GM18508 (cell line): ENCODE results near the gene ZFPM1.
"Not testable (repeated sequence)": the region's sequence is repeated elsewhere in the genome, so short reads cannot be mapped to it uniquely, and the experiment has no call there.

ENCODE experiments used
- ATAC-seq: cut with Tn5 transposase; IDR thresholded peaks from one replicate; pipeline ENCODE4 v1.9.1; 2021; ENCODE audit warnings: moderate number of reproducible peaks; ENCODE audit not compliant: insufficient read depth, unreplicated experiment

ZFPM1 gene

DNA sequence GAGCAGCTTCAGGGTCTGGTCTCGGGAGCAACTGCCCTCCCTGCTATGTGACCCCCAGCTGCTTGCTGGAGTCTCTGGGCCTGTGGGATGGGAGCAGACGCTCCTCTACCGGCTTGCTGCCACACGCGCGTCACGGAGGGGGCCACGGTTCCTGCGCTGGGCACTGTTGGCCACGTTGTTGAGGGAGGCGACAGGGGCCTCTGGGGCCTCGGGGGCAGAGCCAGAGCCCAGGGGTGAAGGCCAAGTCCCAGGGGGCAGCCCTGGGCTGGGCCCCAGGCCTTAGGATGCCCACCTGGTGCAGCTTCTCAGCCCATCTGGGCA is 56.6 kb downstream of the ZFPM1 start:
- no peak for ATAC-seq

DNA sequence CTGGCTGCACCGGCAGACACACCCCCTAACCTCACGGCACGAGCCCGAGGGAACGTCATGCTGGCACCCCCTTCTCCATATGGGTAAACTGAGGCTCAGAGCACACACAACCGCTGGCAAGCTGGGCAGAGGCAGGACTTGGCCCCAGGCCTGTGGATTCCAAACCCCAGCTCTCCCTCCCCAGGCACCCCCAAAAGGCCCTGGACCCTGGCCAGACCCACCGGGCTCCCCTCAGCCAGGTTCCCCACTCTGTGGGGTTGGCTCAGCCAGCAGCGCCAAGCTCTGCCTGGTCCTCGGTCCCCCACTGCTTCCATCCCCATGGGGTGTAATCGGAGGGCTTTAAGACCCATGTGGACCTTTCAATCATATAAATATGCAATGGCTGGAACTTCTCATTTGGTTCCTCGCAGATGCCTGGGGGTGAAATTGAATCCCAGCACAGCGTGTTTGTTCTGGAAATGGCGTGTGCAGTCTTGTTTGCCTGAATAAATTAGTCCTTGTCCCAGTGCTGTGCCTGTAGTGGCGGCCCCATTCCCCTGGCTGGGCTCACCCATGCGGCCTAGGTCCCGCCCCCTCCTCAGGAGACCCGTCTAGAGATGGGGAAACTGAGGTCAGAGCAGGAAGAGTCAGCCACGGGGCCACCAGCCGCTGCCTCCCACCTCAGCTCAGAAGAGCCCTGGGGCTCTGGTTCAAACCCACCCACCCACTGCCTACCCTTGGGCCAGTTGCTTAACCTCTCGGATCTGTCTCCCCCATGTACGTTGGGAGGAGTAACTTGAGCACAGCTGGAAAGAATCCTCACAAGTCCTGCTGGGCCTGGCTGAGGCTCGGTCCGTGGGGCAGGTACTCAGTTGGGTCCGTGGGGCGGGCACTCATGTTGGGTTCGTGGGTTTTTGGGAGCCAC is 57.3 kb downstream of the ZFPM1 start:
- ATAC-seq, result no peak

DNA sequence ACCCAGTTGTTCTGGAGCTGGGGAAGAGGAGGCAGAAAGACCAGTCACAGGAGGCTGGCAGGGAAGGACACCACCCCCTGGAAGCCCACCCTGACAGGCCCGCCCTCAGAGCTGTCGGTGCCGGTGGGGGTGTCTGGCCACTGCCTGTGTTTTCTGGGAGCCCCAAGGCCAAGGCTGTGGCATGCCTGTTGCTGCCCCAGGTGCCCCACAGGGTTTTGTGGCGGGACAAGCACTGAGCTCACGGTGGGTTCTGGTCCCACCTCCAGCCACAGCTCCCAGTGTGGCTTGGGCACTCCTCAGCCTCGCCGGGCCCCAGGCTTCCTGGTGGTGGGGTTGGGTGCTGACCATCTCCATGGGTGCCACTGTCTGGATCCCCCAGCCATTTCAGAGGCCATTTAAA is 58.0 kb downstream of the ZFPM1 start:
- no peak for ATAC-seq

- no peak for ATAC-seq
Measured at GRCh38 chr16:88511906-88512305, 58.8 kb downstream of the ZFPM1 start.

DNA sequence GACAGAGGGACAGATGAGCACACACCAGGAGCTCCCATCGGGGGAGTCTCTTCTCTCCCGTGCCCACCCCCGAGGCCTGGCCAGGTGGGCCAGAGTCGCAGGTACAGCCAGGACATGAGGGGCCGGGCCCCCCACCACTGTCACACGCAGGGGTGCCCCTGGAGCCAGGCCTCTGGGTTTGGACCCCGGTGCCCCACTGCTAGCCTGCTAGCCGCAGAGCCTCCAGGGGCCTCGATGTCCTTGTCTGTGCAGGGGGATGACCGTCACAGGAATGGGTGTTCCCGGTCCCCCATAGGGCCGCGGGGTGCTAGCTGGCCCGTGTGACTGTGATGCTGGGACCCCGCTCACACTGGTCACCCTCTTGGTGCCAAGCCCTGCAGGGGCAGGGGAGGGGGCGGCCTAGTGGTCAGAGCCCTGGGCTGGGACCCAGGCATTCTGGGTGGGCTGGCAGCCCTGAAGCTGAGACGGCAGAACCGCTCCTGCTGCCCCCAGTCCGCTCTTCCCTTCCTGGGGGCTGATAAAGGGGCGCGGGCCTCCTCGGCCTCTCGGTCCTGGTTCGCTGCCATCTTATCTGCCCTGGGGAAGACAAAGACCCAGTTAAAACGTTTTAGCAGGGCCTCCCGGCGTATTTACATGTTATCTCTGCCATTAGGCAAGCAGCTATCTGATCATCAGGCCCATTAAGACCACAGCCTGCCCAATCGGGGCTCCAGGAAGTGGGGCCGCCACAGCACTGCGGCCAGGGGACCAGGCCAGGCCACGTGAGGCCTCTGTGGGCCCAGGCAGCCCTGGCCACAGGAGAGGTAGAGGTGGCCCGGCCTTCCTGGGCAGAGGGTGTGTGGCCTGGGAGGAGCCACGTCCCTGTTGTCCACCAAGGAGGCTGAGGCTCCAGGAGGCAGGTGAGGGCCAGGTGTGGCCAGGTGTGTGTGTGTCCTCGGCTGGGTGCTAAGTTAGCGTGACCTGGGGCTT is 59.9 kb downstream of the ZFPM1 start:
- no peak for ATAC-seq

- ATAC-seq, result no peak
Measured at GRCh38 chr16:88514070-88514469, 61.0 kb downstream of the ZFPM1 start.

DNA sequence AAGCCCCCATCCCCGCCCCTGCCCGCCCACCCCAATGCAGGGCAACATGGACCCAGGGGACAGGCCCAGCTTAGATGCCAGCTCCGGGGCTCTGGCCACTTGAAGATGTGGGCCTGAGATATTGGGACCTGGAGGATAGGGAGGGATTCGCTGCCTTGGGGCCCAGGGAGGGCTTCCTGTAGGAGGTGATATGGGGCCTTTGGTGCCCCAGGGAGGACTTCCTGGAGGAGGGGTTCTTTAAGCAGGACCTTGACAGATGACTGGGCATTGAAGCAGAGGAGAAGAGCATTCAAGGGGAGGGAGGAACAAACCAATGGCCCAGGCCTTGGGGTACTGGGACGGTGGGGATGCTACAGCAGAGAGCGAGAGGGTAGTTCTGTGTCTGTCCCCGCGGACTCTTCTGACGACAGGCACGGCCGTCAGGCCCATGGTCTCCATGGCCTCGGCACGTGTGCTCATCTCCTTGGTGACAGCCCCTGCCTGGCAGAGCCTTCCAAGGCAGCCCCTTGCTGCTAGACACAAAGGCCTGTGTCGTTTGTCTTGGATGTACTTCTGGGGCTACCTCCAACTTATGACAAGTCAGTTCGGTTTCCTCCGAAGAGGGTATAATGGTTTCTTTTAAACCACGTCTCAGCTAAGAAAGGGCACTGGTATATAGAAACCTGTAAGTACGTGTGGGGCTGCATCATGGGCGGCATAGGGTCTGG is 61.6 kb downstream of the ZFPM1 start:
- no peak for ATAC-seq

DNA sequence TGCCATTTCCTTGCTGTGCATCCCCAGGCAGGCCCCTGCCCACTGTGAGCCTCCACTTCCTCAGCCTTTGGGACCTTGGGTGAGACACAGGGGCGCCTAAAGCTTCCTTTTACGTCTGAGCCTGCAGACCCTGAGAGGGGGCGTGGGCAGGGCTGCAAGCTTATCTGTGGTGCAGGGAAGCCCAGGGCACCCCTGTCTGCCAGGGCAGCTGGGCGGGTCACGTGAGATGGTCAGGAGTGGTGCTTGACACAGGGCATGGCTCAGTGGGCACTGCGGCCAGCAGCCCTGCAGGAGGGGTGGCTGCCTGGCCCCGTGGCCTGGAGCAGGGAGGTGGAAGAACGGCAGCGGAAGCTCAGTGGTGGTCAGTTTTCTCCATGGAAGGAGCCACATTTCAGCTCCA is 62.3 kb downstream of the ZFPM1 start:
- ATAC-seq, result no peak

DNA sequence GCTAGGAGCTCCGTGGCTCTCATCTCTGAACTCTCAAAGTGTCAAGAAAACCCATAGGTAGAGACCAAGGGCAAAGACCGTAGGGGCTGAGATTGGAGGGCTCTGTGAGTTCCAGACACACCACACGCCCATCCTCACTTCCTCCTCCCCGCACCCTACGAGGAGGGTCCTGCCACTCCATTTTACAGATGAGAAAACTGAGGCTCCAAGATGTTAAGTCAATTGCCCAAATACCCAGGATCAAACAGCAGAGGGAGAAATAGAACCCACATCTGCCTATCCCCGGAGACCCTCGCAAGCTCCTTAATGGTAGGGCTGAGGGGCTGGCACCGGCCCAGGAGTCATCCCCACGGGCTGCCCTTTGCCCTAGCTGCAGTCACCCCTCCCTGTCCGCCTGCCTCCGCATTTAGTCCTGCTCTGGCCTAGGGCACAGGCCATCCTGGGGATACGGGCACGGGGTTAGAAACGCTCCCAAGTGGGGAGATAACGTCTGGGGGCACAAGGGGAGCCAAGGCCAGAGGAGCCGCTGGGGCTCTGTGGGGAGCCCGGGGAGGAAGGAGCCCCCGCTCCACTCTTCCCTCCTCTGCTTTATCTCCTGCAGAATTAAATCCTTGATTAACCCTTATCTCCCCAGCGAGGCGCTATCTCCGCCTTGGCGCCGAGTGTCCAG is 63.0 kb downstream of the ZFPM1 start:
- no peak for ATAC-seq

- ATAC-seq, result no peak
Measured at GRCh38 chr16:88516601-88517061, 63.6 kb downstream of the ZFPM1 start.

DNA sequence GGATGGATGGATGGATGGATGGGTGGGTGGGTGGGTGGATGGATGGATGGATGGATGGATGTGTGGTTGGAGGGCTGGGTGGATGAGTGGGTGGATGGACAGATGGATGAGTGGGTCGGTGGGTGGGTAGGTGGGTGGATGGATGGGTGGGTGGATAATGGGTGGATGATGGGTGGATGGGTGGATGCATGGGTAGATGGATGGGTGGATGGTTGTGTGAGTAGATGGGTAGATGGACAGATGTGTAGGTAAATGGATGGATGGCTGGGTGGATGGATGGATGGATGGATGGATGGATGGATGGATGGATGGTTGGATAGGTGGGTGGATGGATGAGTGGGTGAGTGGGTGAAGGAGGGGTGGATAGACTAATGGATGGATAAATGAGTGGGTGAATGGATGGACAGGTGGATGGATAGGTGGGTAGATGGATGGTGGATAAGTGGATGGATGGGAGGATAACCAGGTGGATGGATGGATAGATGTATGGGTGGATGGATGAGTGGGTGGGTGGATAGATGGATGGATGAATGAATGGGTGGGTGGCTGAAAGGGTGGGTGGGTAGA is 64.2 kb downstream of the ZFPM1 start:
- not testable (repeated sequence) for ATAC-seq

DNA sequence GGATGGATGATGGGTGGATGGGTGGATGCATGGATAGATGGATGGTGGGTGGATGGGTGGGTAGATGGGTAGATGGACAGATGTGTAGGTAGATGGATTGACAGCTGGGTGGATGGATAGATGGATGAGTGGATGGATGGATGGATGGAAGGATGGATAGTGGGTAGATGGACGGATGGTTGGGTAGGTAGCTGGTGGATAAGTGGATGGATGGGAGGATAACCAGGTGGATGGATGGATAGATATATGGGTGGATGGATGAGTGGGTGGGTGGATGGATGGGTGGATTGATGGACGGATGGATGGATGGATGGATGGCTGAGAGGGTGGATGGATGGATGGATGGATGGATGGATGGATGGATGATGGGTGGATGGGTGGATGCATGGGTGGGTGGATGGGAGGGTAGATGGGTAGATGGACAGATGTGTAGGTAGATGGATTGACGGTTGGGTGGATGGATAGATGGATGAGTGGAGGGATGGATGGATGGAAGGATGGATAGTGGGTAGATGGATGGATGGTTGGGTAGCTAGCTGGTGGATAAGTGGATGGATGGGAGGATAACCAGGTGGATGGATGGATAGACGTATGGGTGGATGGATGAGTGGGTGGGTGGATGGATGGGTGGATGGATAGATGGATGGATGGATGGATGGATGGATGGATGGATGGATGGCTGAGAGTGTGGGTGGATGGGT is 65.5 kb downstream of the ZFPM1 start:
- not testable (repeated sequence) for ATAC-seq

GRCh38 chr16:88519240-88519639 is 66.2 kb downstream of the ZFPM1 start:
- ATAC-seq, result no peak

GRCh38 chr16:88519938-88520653 is 67.0 kb downstream of the ZFPM1 start:
- ATAC-seq, result no peak

- ATAC-seq, result no peak
Measured at GRCh38 chr16:88521674-88522073, 68.6 kb downstream of the ZFPM1 start.

- no peak for ATAC-seq
Measured at GRCh38 chr16:88522276-88522949, 69.3 kb downstream of the ZFPM1 start.

- no peak for ATAC-seq
Measured at GRCh38 chr16:88523309-88524161, 70.5 kb downstream of the ZFPM1 start.
